ENCODE data around the gene A2M.

A2M gene

GRCh38 chr12:9122091-9122609, 6.4 kb upstream of the A2M start:
- DNase-seq (ENCODE audit: low read depth in 2 of 3, low spot score in 1 of 3) = no peak

GRCh38 chr12:9120487-9121184, 4.9 kb upstream of the A2M start:
- no peak for DNase-seq (ENCODE audit: low read depth in 2 of 3, low spot score in 1 of 3)

GRCh38 chr12:9118158-9118557, 2.4 kb upstream of the A2M start:
- DNase-seq (ENCODE audit: low read depth in 2 of 3, low spot score in 1 of 3) = no peak

- no peak for DNase-seq (ENCODE audit: low read depth in 2 of 3, low spot score in 1 of 3)
Observed at GRCh38 chr12:9114946-9115345, 773 bp downstream of the A2M start.

GRCh38 chr12:9113987-9114309, 1.8 kb downstream of the A2M start:
- DNase-seq (ENCODE audit: low read depth in 2 of 3, low spot score in 1 of 3) = no peak

- no peak for DNase-seq (ENCODE audit: low read depth in 2 of 3, low spot score in 1 of 3)
Observed at GRCh38 chr12:9113296-9113986, 2.3 kb downstream of the A2M start.

GRCh38 chr12:9112076-9112853, 3.5 kb downstream of the A2M start:
- no peak for DNase-seq (ENCODE audit: low read depth in 2 of 3, low spot score in 1 of 3)

- no peak for DNase-seq (ENCODE audit: low read depth in 2 of 3, low spot score in 1 of 3)
Observed at GRCh38 chr12:9111525-9111924, 4.2 kb downstream of the A2M start.

GRCh38 chr12:9109737-9110491, 5.8 kb downstream of the A2M start:
- DNase-seq (ENCODE audit: low read depth in 2 of 3, low spot score in 1 of 3) = no peak

GRCh38 chr12:9109213-9109522, 6.6 kb downstream of the A2M start:
- DNase-seq (ENCODE audit: low read depth in 2 of 3, low spot score in 1 of 3) = no peak

- no peak for DNase-seq (ENCODE audit: low read depth in 2 of 3, low spot score in 1 of 3)
Observed at GRCh38 chr12:9108504-9109212, 7.1 kb downstream of the A2M start.

GRCh38 chr12:9107542-9107873, 8.2 kb downstream of the A2M start:
- no peak for DNase-seq (ENCODE audit: low read depth in 2 of 3, low spot score in 1 of 3)

GRCh38 chr12:9106610-9107541, 8.8 kb downstream of the A2M start:
- no peak for DNase-seq (ENCODE audit: low read depth in 2 of 3, low spot score in 1 of 3)

GRCh38 chr12:9106067-9106466, 9.7 kb downstream of the A2M start:
- DNase-seq (ENCODE audit: low read depth in 2 of 3, low spot score in 1 of 3) = no peak

- DNase-seq (ENCODE audit: low read depth in 2 of 3, low spot score in 1 of 3) = no peak
Observed at GRCh38 chr12:9104767-9105423, 10.8 kb downstream of the A2M start.

GRCh38 chr12:9104087-9104486, 11.6 kb downstream of the A2M start:
- no peak for DNase-seq (ENCODE audit: low read depth in 2 of 3, low spot score in 1 of 3)

GRCh38 chr12:9103050-9103849, 12.5 kb downstream of the A2M start:
- DNase-seq (ENCODE audit: low read depth in 2 of 3, low spot score in 1 of 3) = no peak

- DNase-seq (ENCODE audit: low read depth in 2 of 3, low spot score in 1 of 3) = no peak
Observed at GRCh38 chr12:9101018-9101687, 14.6 kb downstream of the A2M start.
